HG03108 (cell line): ENCODE results near the gene TCAIM.
"Not testable (repeated sequence)": the region's sequence is repeated elsewhere in the genome, so short reads cannot be mapped to it uniquely, and the experiment has no call there.

Source experiments
- ATAC-seq: cut with Tn5 transposase; IDR thresholded peaks from one replicate; pipeline ENCODE4 v1.9.1; 2021; ENCODE audit warnings: moderate library complexity; ENCODE audit not compliant: unreplicated experiment

Gene TCAIM

GRCh38 chr3:44342176-44342790 lies 3.7 kb downstream of the TCAIM start:
- no peak for ATAC-seq

GRCh38 chr3:44343421-44343820 lies 4.9 kb downstream of the TCAIM start:
- ATAC-seq: no peak

GRCh38 chr3:44346590-44346989 lies 8.0 kb downstream of the TCAIM start:
- ATAC-seq: not testable (repeated sequence)

- no peak for ATAC-seq
Measured at GRCh38 chr3:44348993-44349392, 10.4 kb downstream of the TCAIM start.

GRCh38 chr3:44353355-44353924 lies 14.9 kb downstream of the TCAIM start:
- ATAC-seq: no peak

- no peak for ATAC-seq
Measured at GRCh38 chr3:44355362-44356033, 16.9 kb downstream of the TCAIM start.

GRCh38 chr3:44359146-44359751 lies 20.7 kb downstream of the TCAIM start:
- ATAC-seq: no peak

- no peak for ATAC-seq
Measured at GRCh38 chr3:44363591-44363990, 25.0 kb downstream of the TCAIM start.

- ATAC-seq: no peak
Measured at GRCh38 chr3:44365952-44366351, 27.4 kb downstream of the TCAIM start.

GRCh38 chr3:44375450-44375849 lies 36.9 kb downstream of the TCAIM start:
- ATAC-seq: no peak

- ATAC-seq: no peak
Measured at GRCh38 chr3:44387404-44387803, 48.8 kb downstream of the TCAIM start.

GRCh38 chr3:44392489-44392888 lies 53.9 kb downstream of the TCAIM start:
- no peak for ATAC-seq

GRCh38 chr3:44395714-44396113 lies 57.1 kb downstream of the TCAIM start:
- ATAC-seq: no peak

- ATAC-seq: no peak
Measured at GRCh38 chr3:44396200-44397171, 57.9 kb downstream of the TCAIM start.

- ATAC-seq: not testable (repeated sequence)
Measured at GRCh38 chr3:44398271-44398670, 59.7 kb downstream of the TCAIM start.

- ATAC-seq: no peak
Measured at GRCh38 chr3:44398853-44399252, 60.3 kb downstream of the TCAIM start.

- no peak for ATAC-seq
Measured at GRCh38 chr3:44400771-44401170, 62.2 kb downstream of the TCAIM start.

- no peak for ATAC-seq
Measured at GRCh38 chr3:44402548-44402947, 64.0 kb downstream of the TCAIM start.

- ATAC-seq: no peak
Measured at GRCh38 chr3:44409640-44410410, 71.3 kb downstream of the TCAIM start.

GRCh38 chr3:44411031-44411645 lies 72.6 kb downstream of the TCAIM start:
- no peak for ATAC-seq
